ENCODE results near the gene WDFY2.

- TF ChIP-seq CTCF (IDR thresholded peaks at IDR 0.05): no peak
- no peak for TF ChIP-seq POLR2A (IDR thresholded peaks at IDR 0.05)
- TF ChIP-seq EP300 (IDR thresholded peaks at IDR 0.05): no peak
Measured at GRCh38 chr13:51778392-51778791, 194.1 kb downstream of the WDFY2 start.

All from tibial nerve (tissue), 4 donors.